GM19455 (cell line): Measurements from ENCODE around the gene ALK.

Experiments
- ATAC-seq: cut with Tn5 transposase; IDR thresholded peaks from one replicate; pipeline ENCODE4 v1.9.1; 2021; ENCODE audit not compliant: unreplicated experiment

The ALK gene

GRCh38 chr2:29218550-29219125 is 702.7 kb downstream of the ALK start:
- no peak for ATAC-seq

- no peak for ATAC-seq
Measured at GRCh38 chr2:29218071-29218470, 703.3 kb downstream of the ALK start.

GRCh38 chr2:29216609-29216909 is 704.8 kb downstream of the ALK start:
- ATAC-seq: no peak

DNA sequence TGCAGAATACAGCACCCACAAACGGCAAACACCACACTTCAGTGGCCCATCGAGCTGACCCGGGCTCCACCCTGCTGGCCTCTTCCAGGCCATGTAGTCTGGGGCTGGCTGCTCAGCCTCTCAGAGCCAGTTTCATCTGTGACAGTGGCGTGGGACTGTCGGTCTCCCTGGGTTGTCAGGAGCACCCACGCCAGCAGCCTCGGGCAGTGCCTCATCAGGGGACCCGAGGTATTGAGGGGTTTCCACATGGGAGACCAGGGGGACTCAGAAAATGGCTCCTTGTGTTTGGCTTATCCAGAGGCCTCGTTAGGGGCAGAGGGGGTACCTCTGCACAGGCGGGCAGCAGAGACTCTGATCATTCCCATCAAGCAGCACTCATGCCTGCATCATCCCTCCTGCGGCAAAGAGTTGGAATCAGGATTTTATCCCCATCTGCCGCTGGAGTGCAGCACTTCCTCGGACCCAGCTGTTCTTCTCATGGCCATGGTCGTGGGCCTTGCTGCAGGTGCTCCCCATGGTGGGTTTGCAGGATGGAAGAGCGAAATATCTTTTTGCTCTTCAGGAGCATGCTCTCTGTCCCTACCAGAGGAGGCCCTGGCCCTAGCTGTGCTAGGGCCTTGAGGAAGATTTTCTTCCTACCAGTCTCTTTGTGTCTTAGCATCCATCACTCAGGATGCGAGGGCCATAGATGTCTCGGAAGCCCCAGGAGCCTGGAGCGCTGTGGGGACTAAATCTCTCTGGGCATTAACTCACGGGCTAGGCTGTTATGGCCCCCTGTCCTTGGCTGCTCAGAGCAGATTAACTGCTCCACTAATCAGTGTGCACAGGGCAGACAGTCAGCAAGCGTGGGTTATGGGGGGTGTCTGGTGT is 705.4 kb downstream of the ALK start:
- ATAC-seq: no peak

DNA sequence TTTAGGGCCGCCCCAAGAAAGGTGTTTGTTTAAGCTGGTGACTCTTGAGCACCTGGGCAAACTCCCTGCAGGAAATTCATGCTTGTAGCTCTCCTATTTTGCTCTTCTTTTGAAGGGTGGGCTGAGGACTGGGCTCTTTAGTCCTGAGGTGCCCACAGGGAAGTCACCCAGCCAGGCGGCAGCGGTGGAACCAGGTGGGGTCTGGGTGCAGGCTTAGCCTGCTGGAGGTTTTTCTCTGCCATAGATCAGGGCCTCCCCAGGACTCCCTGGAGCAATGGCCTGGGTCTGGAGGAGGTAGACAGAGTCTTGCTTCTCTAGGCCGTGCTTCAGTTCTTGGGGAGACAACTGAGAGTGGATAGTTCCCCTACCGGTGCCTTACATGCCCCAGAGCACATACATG is 706.3 kb downstream of the ALK start:
- no peak for ATAC-seq

DNA sequence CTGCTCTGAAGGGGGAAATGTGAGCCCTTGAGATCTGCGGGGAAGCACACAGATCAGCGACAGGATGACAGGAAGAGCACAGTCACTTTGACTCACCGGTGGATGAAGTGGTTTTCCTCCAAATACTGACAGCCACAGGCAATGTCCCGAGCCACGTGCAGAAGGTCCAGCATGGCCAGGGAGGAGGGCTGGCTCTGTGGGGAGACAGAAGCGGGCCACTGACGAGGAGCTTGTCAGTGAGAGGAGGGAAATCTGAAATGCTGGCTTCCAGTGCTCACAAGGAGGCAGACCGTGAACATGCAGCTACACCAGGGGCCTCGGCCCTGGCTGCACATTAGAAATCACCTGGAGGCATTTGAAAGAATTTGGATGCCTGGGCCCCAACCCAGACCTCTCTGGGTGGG is 707.5 kb downstream of the ALK start:
- no peak for ATAC-seq

- ATAC-seq: no peak
Measured at GRCh38 chr2:29212009-29212408, 709.4 kb downstream of the ALK start.

DNA sequence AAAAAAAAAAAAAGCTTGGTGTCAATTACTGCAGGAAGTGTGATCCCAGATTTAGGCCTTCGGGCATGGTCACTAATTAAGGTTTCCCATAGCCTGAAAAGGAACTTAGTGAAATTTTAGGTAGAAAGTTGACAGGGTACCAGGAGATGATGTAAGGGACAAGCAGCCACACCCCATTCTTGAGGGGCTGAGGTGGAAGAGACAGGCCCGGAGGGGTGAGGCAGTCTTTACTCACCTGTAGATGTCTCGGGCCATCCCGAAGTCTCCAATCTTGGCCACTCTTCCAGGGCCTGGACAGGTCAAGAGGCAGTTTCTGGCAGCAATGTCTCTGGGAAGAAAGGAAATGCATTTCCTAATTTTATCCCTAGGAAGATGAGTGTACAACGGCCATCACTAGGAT is 711.8 kb downstream of the ALK start:
- no peak for ATAC-seq

DNA sequence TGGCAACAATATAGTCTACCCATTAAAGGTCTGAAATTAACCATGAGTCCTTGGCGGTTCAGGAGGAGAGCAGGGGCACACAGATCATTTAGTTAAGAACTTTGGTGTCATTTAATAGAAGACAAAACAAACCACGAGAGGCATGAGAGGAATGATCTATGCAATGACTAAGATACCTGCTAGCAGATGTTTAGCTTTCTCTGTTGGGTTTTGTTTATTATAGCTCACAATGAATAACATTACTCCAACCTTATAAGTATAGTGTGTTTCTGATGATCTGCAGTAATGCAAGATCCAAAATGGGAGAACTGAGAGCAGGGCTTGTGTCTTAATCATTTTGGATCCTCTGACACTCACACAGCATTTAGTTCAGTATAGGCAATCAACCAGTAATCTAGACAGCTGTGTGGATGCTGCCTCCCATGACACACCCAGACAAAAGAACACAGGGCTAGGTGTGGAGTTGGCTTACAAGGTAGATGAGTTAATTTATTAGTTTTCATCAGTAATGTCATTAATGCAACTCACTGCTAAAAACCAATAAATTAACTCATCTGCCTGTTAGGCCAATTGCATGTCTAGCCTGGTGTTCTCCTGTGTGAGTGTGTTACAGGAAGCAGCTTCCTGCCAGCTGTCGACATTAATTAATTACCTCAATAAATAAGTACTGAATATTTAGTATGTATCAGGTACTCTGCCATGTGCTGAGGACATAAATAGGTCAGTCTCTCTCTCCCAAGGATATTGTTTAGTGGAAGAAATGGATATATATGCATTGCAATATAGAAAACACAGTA is 713.8 kb downstream of the ALK start:
- no peak for ATAC-seq

DNA sequence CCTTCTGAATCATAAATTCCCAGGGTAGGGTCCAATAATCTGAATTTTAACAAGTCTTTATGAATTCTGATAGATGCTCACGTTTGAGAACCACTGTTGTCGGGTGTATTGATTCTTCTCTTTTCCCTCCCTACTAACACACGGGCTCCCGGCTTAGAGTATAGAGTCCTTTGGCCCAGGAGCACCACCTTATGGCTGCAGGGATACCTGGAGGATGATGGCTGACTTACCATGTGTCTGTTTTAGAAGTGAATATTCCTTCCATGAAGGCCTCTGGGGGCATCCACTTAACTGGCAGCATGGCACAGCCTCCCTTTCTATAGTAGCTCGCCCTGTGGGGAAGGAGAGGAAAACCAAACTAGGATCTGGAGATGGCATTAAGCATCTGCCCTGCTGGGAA is 714.4 kb downstream of the ALK start:
- no peak for ATAC-seq

DNA sequence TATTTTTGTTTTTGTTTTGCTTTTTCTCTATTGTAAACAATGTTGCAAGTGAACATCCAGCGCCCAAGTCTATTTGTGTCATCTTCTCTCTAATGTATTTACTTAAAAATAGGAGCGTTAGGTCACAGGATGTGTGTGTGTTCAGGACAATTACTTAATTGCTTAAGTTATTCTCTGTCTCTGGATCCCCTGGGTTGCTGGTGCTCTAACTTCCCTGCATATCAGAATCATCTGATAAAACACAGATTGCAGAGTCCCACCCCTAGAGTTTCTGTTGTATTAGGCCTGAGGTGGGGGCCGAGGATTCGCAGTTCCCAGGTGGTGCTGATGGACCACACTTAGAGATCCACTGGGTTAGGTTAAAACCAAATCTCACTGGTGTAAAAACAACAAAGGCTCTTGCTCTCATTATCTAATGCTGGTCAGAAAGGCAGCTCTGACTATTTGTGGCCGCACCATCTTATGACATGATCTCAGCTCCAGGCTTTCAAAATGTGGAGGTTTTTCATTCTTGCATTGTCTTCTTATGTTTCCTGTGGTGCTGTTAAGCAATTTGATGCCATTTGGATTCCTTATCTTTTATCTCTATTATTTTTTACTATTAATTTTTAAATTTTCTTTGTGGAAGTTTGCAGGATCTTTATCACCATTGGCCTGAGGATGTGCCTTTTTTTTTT is 718.4 kb downstream of the ALK start:
- ATAC-seq: no peak

DNA sequence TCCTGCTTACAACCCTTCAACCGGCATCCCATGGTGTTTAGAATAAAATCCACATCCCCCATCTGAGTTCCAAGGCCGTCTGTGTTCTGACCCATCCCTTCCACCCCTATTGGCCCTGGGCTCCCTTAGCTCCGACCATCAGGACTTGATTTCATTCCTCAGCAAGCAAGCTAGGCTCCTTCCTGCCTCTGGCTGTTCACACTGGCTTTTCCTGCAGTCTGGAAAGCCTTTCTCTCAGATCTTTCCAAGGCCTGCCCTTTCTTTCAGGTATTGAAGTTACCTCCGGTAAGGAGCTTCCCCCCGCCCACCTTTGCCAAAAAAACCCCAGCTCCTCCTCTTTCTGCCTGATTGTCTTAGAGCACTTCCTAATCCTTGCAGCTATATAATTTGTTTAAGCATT is 719.4 kb downstream of the ALK start:
- no peak for ATAC-seq

- ATAC-seq: no peak
Measured at GRCh38 chr2:29196792-29197788, 724.3 kb downstream of the ALK start.

DNA sequence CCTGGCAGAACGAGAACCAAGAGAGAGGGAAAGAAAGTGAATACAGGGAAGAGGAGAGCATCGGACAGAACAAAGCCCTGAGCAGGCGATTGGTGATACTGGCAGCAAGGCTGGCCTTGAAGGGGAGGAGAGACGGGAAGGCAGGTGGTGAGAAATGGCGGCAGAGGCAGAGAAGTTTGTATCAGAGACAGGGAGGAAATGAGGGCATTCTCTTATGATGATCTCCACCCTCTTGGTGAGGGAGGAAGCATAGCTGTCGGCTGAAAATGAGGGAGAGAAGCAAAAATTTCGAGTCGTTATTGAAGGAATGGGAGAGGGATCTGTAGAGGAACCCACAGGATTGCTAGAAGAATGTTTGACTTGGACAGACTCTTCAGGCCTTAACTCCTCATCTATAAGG is 725.6 kb downstream of the ALK start:
- ATAC-seq: no peak

DNA sequence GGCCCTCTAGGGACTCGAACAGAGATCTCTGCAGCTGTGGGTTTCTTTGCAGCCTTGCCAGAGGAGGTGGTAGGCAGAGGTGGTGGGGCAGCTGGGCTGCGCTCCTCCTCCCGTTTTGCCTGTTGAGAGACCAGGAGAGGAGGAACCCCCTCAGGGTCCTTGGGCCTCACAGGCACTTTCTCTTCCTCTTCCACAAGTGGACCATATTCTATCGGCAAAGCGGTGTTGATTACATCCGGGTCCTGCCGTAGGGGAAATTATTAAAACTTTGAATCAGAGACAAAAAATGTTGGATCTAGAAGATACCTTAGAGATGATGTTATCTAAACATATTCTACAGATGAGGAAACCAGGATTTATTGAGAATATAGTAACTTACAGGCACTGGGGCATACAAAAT is 727.7 kb downstream of the ALK start:
- ATAC-seq: no peak

DNA sequence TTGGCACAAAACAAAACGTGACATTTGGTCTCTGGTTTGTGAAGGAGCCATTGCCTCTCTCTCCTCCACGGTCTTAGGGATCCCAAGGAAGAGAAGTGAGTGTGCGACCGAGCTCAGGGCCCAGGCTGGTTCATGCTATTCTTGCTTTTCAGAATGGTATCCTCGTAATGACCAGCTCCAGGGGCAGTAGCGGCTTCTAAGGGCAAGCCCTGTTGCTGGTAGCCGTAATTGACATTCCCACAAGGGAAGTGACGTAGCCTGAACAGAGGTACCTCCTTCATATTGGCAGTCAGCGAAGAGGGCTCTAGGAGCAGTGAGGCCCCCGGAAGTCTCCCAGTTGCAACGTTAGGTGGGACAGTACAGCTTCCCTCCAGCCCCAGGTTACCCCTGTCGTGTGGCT is 728.3 kb downstream of the ALK start:
- no peak for ATAC-seq

DNA sequence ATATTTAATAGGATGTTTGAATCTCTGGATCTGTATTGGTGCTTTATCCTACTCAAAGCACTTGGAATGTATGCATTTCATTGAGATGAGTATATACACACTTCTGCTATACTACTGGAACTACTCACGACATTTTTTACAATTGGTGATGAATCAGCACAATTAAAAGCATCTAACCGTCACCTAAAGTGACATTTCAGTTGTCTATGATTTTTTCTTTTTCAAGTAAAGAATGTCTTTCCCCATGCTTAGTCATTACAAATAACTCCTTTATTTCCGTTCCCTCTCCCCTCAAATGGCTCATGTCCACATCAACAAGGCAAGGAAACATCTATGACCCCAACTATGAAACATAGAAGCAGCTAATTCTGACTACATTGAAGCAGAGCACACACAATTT is 728.9 kb downstream of the ALK start:
- no peak for ATAC-seq

GRCh38 chr2:29191817-29192216 is 729.6 kb downstream of the ALK start:
- no peak for ATAC-seq

- no peak for ATAC-seq
Measured at GRCh38 chr2:29189052-29189451, 732.3 kb downstream of the ALK start.

- ATAC-seq: no peak
Measured at GRCh38 chr2:29187926-29188325, 733.5 kb downstream of the ALK start.
